HG02610 (cell line): ENCODE results near the gene RNF5.

Experiments
- ATAC-seq: cut with Tn5 transposase; IDR thresholded peaks from one replicate; pipeline ENCODE4 v1.9.1; 2021; ENCODE audit warnings: mild to moderate bottlenecking, moderate library complexity; ENCODE audit not compliant: unreplicated experiment

RNF5 gene

DNA sequence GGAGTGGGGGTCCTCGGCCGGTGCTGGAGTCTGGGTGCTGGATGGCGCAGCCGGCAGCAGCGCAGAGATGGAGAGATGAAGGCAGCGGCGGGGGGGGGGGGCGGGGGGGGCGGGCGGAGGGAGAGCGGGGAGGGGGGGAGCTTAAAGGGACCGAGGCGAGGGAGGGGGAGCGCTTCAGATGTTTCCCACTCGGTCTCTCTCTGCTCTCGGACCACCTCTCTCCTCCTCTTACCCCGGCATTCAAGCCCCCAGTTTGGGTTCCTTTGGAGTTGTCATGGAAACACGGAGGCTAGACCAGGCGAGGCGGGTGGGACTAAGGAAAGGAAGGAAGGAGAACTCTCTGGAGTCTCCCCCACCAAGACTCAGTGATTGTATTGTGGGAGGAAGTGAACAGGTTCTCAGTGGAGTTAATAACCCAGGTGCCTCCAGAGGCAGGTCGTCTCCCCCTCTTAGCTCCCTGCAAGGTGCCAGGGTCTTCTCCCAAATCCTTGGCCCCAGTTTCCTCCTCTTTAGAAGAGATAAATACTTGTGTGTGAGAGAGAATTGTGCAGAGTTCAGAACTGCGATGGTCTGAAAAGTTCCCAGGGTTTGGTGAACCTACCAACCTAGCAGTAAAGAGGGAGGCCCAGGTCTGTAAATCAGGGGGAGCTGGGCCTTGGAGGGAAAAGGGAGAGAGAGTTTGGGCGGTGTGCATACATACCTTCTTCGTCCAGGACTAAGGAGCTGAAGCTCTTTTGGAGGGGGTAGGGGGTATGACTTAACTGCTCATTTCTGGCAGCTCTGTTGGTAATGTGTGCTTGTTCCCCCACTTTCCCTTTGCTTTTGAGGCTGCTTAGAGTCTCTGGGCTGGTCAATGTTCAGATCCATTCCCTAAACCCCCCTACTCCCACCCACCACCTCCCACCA is 26.1 kb upstream of the RNF5 start, which contains the start of gene PRRT1:
TSS of gene PRRT1 (minus strand) at position 77 of the 906 bp plus-strand sequence. CDS start 112 bp downstream, outside the sequence.
- ATAC-seq: no peak

DNA sequence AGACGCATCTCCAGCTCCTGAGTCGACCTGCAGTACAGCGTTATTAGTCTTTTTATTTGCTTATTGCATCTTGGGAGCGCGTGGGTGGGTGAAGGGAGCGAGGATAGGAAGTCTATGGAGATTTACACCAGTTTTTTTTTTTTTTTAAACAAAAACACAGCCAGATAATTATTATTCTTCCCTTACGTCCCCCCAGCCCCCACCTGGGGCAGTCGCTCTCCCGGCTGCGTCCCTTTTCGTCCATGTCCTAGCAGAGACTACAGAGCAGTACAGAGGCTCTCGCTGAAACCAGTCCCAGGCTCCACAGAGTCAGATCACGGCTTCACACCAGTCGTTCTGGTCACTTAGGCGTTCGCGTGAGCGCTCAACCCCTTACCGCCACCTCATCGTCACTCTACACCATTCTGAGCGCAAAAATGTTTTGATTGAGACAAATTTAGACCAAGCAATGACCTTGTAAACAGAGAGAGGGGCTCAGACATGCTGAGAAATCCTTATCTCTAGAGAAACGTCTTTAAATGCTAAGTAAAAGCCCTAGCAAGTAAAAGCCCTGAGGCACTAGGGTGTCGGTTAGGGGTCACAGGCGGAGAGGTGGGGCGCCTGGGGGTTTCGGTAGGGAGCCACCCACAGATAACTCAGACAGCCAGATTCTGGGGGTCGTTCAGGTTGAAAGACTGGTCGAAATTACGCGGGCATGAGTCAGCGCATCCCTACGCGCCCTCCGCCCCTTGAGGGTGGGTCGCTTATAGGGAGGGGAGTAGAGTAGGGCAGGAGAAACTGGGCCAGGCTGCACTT is 25.2 kb upstream of the RNF5 start:
- ATAC-seq: no peak

DNA sequence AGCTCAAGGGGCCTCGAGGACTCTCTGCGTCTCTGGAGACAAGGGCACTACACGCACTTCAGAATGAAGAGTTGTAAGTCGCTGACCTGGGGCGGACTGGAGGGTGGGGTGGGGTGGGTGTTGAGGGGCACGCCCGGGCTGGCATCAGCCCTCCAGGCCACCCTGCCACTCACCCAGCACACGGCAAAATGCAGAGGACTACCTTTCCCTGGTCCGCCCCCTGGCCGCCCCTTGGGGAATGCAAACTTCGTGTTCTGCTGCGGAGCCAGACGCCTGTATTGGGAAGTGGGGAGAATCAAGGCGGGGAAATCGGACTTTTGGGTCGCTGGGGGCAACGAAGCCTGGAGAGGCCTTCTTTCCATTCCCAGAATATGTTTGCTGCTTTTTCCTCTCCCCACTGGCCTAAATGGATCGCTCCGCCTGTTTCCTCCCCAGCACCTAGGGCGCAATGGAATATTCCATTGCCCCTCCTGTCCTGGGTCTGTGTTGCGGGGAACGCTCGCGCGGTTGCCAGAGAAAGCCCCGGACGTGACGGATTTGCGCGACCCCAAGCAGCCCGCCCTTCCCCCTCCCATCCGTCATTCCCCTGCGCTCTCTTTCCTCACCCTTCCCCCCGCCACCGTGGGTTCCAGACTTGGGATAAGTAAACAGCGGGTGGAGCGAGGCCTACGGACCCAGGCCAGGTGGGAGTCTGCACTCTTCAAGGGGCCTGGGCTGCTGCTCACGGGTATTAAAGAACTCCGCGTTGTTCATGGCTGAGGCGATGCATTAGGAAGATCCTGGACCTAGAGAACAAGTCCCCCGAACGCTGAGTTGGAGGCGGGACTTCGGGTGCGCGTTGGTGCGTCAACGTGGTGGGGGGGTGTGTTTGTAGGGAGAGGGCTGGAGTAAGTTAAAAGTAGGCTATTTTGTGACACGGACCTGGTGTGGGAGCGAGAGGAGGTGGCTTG is 24.4 kb upstream of the RNF5 start, which contains the start of gene PPT2:
TSS of gene PPT2 (plus strand) at position 578 of the 950 bp plus-strand sequence. CDS start 454 bp downstream, outside the sequence.
- peak; percentile 28 for ATAC-seq

DNA sequence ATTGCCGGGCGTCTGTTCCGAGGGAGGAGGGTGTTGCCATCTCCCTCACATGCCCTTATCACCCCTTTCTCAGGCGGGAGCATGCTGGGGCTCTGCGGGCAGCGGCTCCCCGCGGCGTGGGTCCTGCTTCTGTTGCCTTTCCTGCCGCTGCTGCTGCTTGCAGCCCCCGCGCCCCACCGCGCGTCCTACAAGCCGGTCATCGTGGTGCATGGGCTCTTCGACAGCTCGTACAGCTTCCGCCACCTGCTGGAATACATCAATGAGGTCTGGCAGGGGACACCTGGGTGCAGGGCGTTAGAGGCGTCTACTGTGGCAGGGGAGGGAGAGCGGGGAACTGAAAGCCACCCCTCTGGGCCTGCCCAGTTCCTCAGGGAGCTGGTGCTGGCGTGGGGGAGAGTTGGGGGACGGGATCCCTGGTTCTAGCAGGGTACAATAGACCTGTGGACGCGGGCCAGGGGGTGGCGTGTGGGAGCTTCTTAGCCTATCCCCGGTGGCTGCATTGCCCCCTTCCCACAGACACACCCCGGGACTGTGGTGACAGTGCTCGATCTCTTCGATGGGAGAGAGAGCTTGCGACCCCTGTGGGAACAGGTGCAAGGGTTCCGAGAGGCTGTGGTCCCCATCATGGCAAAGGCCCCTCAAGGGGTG is 23.6 kb upstream of the RNF5 start:
- peak; percentile 56 for ATAC-seq

GRCh38 chr6:32156891-32157290 is 21.3 kb upstream of the RNF5 start:
- ATAC-seq: no peak

- no peak for ATAC-seq
These were observed 20.2 kb upstream of the RNF5 start for GRCh38 chr6:32158052-32158451.

DNA sequence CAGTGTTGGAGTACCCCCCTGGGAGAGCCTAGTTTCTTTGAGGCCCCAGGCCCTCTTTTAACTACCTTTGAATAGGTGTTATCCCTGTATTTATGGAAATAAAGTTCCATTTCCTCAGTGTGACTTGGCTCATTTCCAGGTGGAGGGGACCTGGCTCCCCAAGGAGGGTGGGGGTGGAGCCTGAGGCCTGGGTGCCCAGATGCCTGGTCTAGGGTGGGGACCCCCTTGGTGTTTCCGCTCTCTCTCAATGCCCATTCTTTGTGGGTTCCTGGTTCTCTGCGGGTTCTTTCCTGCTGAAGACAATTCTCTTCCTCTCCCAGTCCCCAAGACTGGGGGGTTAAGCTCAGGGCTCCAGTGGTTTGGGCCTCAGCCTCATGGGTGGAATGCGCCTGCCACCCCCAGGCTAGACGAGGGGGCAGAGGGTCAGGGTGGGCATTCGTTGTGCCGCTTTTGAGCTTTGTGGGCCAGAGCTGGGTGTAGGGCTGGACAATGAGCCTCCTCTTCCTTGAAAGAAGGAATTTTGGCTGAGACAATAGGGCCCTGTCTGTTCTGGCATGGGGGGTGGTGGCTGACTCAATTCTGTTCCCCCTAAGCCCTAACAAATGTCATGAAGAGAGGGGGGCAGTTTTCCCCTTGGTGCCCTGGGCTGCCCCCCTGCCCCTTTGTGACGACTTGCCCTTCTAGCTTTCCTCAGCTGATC is 14.5 kb upstream of the RNF5 start:
- no peak for ATAC-seq

DNA sequence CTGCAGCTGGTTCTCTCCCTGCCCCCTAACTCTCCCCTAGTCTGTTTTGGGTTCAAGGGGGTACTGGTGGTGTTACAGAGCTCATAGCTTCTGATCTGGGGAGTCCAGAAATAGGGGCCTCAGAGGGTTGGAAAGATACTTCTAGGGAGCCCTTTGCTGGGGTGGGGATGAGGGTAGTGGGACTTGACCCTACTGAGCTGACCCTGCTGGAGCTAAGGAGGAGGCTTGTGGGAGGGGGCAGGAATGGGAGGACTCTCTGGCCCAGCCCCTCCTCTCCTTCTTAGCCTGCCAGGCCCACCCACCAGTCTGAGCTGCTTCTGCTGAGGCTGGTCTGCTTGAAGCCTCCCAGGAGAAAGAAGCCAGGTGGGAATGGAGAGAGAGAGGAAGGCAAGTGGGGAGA is 13.9 kb upstream of the RNF5 start, which contains the start of gene EGFL8:
TSS of gene EGFL8 (plus strand) at position 301 of the 400 bp plus-strand sequence. CDS start 1,571 bp downstream, outside the sequence.
- no peak for ATAC-seq

DNA sequence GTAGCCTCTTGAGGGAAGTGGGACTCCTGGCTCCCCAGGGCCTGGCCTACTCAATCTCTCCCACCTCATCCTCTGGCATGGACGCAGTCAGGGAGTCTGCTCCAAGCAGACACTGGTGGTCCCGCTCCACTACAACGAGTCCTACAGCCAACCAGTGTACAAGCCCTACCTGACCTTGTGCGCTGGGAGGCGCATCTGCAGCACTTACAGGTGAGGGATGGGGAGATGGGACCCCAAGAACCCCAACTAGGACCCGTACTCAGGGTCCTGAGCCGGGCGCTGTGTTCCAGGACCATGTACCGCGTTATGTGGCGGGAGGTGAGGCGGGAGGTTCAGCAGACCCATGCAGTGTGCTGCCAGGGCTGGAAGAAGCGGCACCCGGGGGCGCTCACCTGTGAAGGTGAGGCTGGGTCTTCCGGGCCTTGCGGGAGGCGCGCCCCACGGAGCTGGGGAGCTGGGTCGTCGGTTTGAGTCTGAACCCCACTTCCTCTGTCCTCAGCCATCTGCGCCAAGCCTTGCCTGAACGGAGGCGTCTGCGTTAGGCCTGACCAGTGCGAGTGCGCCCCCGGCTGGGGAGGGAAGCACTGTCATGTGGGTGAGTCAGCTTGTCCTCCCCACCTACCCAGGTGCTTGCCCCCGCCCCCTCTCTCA is 11.7 kb upstream of the RNF5 start:
- ATAC-seq: no peak

- ATAC-seq: no peak
These were observed 10.9 kb upstream of the RNF5 start for GRCh38 chr6:32167154-32167760.

GRCh38 chr6:32167761-32168262 is 10.4 kb upstream of the RNF5 start:
- ATAC-seq: no peak

GRCh38 chr6:32168350-32168749 is 9.9 kb upstream of the RNF5 start:
- ATAC-seq: no peak

DNA sequence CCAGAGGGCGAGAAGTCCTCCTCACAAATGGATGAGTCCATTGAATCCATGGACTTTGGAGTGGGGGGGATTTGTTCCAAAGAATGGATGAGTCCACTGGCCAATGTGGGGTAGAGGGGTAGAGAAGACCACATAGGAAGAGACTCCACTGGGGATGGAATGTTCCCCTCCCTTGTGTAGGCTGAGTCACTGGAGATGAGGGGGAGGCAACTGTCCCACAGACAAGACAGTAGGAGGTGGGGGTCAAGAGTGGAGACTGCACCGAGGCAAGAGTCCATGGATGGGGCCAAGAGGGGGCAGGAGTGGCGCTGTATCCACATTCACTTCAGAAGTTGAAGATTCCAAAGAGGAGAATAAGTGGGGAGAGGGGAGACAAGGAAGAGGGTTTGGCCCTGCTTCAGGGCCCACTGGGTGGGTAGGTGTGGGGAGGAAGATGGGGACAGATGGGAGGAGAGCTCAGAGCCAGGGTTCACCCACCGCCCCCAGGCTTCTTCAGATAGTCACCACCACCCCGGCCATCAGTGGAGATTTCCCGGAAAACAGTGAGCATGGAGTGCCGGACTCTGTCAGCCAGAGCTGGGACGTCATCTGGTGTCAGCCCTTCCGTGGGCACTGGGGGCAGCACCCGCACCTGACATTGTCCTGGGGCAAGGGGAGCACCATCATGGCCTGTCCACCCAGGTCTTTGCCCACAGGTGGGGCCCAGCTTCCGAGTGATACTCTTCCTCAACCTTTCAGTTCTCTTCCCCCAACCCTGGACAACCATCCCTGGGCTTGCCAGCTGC is 9.2 kb upstream of the RNF5 start:
- ATAC-seq: no peak

DNA sequence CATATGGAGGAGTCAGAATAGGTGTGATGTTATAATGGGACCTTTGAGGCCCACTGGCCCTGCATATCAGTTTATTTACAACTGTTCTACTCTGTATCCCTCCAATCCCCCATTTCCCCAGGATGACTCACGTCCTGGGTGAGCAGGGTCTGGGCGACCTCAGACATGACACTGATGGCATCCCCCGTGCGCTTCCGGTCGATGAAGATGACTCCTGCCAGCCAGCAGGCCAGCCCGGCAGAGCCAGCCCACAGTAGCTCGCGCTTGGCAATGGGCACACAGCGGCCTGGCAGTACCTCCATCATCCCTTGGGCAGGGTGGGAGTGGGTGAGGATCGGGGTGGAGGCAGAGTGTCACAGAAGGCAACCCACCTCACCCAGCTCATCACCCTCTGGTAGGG is 7.9 kb upstream of the RNF5 start:
- no peak for ATAC-seq

GRCh38 chr6:32171234-32171633 is 7.0 kb upstream of the RNF5 start:
- no peak for ATAC-seq

DNA sequence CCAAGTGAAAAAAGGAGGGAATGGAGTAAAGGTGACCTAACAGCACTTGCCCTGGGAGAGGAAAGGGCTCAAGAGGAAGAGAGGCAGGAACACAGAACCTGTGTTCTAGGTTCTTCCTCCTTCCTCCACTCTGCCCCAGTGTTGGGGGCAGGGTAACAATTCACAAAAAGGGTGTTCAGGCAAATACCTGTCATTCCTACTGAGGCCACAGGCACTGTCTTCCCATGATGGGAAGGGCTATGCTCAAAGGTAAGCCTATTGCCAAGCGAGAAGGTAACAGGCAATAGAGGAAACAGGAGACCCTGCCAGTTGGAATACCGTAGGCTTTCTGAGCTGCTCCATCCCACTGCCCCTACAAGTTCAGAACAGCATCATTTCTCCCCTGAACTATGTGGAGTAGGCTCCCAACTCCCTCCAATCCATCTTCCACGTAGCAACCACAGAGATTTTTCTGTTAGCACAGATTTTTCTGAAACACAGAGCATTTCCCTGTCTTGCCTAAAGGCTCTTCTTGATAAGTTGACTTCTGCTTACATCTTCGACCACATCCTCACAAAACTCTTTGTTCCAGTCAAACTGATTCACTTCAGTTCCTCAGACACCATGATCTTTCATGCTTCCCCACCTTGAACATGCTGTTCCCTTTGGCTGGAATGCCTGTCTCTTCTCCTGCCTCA is 5.0 kb upstream of the RNF5 start:
- ATAC-seq: no peak

DNA sequence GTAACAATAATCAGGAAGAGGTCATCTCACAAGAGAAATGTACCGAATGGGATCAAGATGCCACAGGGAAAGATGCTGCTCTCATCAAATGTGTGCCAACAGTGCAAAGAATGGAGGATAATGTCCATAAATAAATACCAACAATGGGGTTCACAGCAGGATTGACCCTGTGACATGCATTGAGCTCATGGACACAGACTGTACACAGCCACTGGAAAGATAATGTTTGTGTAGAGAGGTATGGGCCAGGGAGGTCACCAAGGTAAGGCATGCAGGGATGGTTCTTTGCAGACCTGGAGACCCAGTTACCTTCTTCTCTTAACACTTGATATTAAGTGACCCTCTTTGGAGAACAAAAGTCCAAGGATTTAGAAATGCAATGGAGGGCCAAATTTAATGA is 3.8 kb upstream of the RNF5 start:
- ATAC-seq: no peak
